GM21528 (cell line): Measurements from ENCODE around the gene CBX7.

Experiments used
- ATAC-seq: cut with Tn5 transposase; IDR thresholded peaks from one replicate; pipeline ENCODE4 v1.9.1; 2021; ENCODE audit warnings: mild to moderate bottlenecking, moderate library complexity; ENCODE audit not compliant: unreplicated experiment, low FRiP score

The CBX7 gene

GRCh38 chr22:39095971-39096370 is 56.5 kb downstream of the CBX7 start:
- no peak for ATAC-seq

- ATAC-seq, result no peak
Observed at GRCh38 chr22:39094717-39095389, 57.6 kb downstream of the CBX7 start.

- no peak for ATAC-seq
Observed at GRCh38 chr22:39092111-39092862, 60.2 kb downstream of the CBX7 start.

GRCh38 chr22:39091126-39092081 is 61.1 kb downstream of the CBX7 start:
- ATAC-seq, result no peak

DNA sequence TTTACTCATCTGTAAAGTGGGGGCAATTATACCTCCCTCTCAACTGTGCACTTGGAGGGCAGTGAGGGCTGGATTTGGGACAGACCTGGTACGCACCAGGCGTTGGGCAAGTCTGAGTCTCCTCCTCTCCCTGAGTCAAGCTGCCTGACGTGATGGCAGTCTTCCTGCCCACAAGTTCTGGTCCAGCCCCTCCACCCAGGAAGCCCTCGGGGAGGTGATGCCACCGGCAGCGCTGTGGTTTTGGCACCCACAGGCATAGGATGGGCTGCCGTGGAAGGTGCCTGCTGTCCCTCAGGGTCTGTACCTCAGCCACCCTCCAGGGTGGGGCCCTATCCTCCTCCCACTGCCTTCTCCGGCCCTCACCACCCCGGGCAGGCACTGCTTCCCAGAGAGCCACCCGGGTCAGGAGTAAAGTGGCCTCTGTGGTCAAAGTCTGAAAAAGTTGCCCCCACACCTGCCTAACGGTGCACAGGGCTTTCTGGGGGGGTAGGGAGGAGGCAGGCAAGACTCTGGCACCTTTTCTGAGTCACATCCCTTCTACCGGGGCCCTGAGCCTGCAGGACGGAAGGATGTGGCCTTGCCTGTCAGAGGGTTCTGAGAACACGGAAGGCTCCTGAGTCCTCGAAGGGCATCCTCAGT is 61.9 kb downstream of the CBX7 start:
- ATAC-seq, result no peak

DNA sequence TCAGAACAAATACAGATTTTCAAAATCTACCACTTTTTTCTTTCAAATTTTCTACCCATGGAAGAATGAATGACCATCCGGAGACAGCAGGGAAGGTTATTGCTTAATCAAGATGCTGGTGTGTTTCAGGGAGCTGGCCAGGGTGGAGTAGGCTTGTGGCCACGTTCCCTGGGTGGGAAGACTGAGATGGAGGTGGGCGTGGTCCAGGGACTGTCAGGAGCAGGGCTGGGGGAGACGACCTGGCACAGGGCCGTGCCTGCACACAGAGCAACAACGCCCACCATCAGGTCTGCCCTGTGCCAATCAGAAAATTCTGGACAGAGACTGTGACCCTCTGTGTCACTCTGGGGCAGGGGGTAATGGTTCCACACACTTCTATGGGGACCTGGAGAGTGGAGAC is 62.6 kb downstream of the CBX7 start:
- no peak for ATAC-seq

DNA sequence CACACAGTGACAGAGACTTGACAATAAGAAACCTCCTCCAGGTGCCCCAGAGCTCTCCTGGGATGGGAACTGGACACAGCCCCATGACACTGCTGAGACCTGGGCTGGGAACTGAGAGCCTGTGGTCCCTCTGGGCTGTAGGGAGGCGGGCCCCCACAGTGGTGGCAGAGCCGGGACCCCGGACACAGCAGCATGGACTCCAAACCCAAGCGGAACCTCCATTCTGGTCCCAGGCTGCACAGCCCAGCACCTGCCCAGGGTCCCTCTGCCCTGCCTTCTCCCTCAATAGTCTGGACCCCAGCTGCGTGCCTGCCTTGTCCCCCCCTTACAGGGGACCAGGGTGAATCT is 63.8 kb downstream of the CBX7 start:
- no peak for ATAC-seq

DNA sequence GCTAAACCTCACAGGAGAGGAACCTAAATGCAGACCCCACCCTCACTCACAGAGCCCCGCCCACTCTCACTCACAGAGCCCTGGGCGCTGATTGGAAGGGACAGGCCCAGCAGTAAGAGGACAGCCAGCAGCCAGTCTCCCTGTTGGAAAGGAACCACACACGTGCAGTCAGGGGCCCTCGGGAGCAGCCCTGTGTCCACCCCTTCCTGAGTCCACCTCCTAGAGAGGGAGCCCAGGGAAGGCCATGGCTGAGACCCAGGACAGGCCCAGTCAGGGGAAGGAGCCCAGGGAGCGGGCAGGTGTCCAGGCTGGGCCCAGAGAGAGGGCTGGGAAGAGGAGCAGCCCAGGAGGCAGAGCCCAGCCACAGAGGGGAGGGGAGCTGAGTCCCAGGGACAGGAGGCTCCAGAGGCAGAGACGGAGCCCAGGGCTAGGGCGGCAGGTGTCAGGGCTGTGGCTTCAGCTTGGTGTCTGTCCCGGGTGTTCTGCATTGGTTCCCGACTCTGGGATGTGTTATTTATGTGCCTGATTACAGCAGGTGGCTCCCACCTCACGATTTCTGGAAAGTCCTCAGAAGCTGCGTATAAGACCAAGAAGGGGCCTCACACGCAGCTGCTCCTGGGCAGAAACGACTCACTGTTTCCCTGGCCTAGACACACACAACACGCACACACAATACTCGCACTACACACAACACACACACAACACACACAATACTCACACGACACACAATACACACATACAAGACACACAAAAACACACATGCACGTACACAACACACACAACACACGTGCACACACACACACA is 64.4 kb downstream of the CBX7 start:
- no peak for ATAC-seq

- ATAC-seq, result no peak
Observed at GRCh38 chr22:39087098-39087497, 65.4 kb downstream of the CBX7 start.

DNA sequence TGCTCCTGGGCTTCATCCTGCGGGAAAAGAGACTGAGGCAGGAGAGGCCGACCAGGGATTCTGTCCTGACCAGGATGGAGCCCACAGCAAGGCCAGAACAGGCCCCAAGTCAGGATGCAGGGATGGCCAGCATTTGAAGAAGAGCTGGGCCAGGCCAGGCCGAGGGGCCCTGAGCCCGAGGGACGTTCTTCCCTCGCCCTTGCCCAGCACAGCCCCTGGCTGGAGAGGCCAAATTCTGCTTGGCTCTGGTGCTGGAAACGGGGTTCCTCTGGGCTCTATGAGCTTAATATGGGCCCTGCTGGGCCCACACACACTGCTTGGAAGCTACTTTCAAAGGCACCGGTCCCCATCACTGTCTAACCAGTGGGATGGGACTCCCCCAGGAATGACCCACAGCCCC is 67.8 kb downstream of the CBX7 start:
- ATAC-seq, result no peak

DNA sequence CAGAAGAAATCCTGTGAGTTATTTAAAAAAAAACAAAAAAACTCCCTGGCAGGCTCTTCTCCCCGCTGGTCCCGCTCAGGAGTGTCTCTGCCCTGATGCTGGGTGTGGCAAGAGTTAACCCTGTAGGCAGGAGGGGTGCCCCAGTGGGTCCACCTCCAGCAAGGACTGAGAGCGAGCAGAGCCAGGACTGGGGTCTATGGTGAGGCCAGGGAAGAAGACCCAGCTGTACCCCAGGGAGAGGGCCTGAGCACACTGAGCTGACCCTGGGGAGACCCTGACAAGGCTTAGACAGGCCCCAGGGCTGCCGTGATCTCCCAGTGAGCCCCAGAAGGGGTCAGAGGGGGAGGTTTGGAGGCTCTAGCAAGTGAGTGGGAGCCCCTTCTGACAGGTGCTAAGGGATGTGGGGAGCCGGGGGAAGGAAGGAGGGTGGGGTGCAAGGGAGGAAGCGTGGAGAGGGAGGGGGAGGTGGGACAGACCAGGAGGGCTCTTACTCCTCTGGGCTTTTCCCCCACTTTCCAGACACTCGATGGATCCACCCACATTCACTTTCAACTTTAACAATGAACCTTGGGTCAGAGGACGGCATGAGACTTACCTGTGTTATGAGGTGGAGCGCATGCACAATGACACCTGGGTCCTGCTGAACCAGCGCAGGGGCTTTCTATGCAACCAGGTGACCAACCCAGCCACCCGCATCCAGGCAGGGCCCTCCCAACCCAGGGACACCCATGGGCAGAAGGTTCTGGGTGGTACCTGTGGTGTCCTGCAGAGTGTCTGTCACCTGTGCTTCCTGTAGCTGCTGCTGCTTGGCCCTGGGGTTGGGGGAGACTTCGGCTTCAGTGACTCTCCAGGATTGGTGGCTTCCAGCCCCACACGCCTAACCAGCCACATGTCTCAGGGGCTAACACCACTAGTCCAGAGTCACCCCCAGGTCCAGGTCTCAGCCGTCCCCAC is 69.0 kb downstream of the CBX7 start:
- no peak for ATAC-seq

DNA sequence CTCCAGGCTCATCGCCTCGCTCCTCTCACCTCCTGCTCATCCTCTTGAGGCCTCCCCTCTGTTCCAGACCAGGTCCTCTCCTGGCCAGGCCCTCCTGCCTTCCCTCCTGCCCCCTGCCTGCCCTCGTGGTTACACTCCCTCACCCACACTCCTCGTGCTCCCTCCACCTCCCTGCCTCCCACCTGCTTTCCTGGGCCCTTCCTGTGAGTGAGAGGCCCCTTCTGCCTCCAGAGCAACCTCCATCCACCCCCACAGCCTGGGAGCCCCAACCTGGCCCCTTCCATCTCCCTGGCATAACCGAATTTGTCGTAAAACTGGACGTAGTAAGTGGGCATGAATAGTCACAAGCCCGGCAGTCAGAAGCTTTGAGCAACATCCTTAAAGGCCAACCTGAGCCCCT is 70.9 kb downstream of the CBX7 start:
- no peak for ATAC-seq

GRCh38 chr22:39081016-39081415 is 71.5 kb downstream of the CBX7 start:
- no peak for ATAC-seq
